ENCODE measurements around the gene ASCC1. TPM values are rescaled to one million over a fixed set of nuclear protein-coding genes. Genes with fewer than 3 reads are reported as not detected.

The ASCC1 gene
- polyA plus RNA-seq, 2 of the 4 experiments (the other 2 are of a cell fraction) = 56.5 to 82.3 TPM

DNA sequence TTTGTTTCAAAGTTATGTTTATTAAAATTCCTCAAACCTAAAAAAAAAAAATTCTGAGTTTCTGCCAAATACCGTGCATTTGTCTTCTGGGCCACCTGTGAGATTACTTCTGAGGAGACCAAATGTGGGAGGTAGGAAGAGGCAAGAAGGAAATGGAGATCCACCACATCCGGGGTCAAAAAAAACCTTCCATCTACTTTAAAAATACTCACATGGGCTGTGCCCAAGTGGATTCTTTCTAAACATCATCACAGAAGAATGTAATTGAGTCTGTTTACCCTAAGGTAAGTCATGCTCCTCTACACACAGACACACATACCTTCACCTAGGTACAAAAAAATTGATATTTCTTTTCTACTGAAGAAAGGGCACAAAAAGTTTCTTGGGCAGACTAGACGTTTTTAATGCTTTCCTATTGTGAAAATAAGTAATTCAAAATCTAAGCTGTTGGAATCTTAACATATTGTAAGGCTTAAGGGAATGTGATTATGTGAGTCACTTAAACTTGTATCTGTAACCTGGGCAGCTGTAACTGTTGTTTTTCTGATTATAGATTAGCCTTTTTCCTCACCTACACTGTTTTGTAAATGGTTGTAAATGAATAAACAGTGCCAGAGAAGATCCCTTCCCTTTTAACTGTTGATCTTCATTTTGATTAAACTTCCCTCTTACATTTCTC lies 108.6 kb downstream of the ASCC1 start:
- CTCF ChIA-PET = interaction anchor here (1.1 to 2.2 kb wide), 4 partner anchors 14 to 59 kb away, joined by 3 to 9 read pairs (median 4); no protein-coding TSS in a partner anchor
- peak; percentile 47 to 68; a peak in 4 of 6 replicates for ATAC-seq
- peak; percentile 17 to 32 for DNase-seq (ENCODE audit: low read depth in 1 of 2, low spot score in 1 of 2)
- peaks cover 24% of the 10 kb centered on the region for H3K4me1 ChIP-seq
- WGBS (ENCODE audit: missing lambda C conversion rate) = 24% methylated on average over 3 of the region's 3 CpGs
- FAIRE-seq = no peak
- POLR2A ChIA-PET = no interaction called here
- no peak overlapping the region for H3K4me3 ChIP-seq
- H3K4me2 ChIP-seq = peak overlapping the region; percentile 47
- H3K27ac ChIP-seq = peak overlapping the region in 1 of 2 experiments; percentile 24; a peak in 2 of 6 replicates
- TF ChIP-seq RARB (CRISPR knock-in tag; IDR thresholded peaks at IDR 0.05) (no peak), NFE2L2 (conservative IDR thresholded peaks at IDR 0.05; ENCODE audit: low read length) (no peak), MAZ (IDR thresholded peaks at IDR 0.05; ENCODE audit: borderline replicate concordance, low read depth, low read length) (no peak), GATA3 (IDR thresholded peaks at IDR 0.05; ENCODE audit: borderline replicate concordance) (peak; percentile 15; the same call in 1 of the 2 replicates), ZSCAN20 (CRISPR knock-in tag; IDR thresholded peaks at IDR 0.05) (no peak), CHD2 (IDR thresholded peaks at IDR 0.05; ENCODE audit: low read length, partially characterized antibody) (no peak), NPAS2 (CRISPR knock-in tag; IDR thresholded peaks at IDR 0.05; ENCODE audit: borderline replicate concordance) (no peak), FOXS1 (CRISPR knock-in tag; IDR thresholded peaks at IDR 0.05) (peak; percentile 14; the same call in 1 of the 2 replicates)
- TF ChIP-seq, protein P1, sequence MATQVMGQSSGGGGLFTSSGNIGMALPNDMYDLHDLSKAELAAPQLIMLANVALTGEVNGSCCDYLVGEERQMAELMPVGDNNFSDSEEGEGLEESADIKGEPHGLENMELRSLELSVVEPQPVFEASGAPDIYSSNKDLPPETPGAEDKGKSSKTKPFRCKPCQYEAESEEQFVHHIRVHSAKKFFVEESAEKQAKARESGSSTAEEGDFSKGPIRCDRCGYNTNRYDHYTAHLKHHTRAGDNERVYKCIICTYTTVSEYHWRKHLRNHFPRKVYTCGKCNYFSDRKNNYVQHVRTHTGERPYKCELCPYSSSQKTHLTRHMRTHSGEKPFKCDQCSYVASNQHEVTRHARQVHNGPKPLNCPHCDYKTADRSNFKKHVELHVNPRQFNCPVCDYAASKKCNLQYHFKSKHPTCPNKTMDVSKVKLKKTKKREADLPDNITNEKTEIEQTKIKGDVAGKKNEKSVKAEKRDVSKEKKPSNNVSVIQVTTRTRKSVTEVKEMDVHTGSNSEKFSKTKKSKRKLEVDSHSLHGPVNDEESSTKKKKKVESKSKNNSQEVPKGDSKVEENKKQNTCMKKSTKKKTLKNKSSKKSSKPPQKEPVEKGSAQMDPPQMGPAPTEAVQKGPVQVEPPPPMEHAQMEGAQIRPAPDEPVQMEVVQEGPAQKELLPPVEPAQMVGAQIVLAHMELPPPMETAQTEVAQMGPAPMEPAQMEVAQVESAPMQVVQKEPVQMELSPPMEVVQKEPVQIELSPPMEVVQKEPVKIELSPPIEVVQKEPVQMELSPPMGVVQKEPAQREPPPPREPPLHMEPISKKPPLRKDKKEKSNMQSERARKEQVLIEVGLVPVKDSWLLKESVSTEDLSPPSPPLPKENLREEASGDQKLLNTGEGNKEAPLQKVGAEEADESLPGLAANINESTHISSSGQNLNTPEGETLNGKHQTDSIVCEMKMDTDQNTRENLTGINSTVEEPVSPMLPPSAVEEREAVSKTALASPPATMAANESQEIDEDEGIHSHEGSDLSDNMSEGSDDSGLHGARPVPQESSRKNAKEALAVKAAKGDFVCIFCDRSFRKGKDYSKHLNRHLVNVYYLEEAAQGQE (IDR thresholded peaks at IDR 0.05) = no peak
- H3K9me3 ChIP-seq = no peaks in the 10 kb centered on the region

DNA sequence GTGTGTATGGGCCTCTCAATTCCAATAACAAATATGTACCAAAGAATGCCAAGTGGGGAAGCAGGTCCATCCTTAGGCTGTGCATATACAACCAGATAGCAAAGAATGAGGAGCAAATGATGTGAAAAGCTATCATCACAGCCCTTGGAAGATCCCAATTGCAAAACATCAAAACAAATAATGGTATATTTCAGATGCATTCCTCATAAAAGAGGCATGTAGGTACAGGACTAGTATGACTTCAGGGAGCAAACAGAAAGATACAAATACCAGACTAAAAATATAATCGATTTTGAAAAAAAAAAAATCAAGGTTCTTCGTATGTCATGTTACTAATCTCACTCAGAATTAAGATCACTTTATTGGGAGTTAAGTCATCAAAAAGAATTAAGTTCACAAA lies 109.2 kb downstream of the ASCC1 start:
- no peak for ATAC-seq
- Histone ChIP-seq H3K27ac (peak overlapping the region in 1 of 2 experiments; percentile 7; a peak in 1 of 6 replicates), H3K4me1 (peaks cover 24% of the 10 kb centered on the region), H3K4me3 (no peak overlapping the region), H3K4me2 (peak overlapping the region; percentile 47; the same call in 2 of the 3 replicates), H3K9me3 (no peaks in the 10 kb centered on the region)
- TF ChIP-seq MAFK (IDR thresholded peaks at IDR 0.05; ENCODE audit: partially characterized antibody) = no peak
- no peak for TF ChIP-seq NFE2L2 (conservative IDR thresholded peaks at IDR 0.05; ENCODE audit: low read length)
- TF ChIP-seq, protein P2, sequence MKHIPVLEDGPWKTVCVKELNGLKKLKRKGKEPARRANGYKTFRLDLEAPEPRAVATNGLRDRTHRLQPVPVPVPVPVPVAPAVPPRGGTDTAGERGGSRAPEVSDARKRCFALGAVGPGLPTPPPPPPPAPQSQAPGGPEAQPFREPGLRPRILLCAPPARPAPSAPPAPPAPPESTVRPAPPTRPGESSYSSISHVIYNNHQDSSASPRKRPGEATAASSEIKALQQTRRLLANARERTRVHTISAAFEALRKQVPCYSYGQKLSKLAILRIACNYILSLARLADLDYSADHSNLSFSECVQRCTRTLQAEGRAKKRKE (CRISPR knock-in tag; IDR thresholded peaks at IDR 0.05; ENCODE audit: low read depth) = no peak
- TF ChIP-seq POLR2A (IDR thresholded peaks at IDR 0.05; ENCODE audit: low read length) = no peak
- TF ChIP-seq, protein P3, sequence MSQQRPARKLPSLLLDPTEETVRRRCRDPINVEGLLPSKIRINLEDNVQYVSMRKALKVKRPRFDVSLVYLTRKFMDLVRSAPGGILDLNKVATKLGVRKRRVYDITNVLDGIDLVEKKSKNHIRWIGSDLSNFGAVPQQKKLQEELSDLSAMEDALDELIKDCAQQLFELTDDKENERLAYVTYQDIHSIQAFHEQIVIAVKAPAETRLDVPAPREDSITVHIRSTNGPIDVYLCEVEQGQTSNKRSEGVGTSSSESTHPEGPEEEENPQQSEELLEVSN (IDR thresholded peaks at IDR 0.05; ENCODE audit: borderline replicate concordance, low read depth) = no peak
- no peak for TF ChIP-seq TP53 (CRISPR knock-in tag; IDR thresholded peaks at IDR 0.05)
- no peak for DNase-seq (ENCODE audit: low read depth in 1 of 2, low spot score in 1 of 2)
- WGBS (ENCODE audit: missing lambda C conversion rate) = 70% methylated on average over 2 of the region's 2 CpGs
- ChIA-PET POLR2A (no interaction called here), CTCF (interaction anchor here (1.0 kb wide), 1 partner anchor 50 kb away, joined by 3 read pairs; no protein-coding TSS in a partner anchor)
- no peak for FAIRE-seq

DNA sequence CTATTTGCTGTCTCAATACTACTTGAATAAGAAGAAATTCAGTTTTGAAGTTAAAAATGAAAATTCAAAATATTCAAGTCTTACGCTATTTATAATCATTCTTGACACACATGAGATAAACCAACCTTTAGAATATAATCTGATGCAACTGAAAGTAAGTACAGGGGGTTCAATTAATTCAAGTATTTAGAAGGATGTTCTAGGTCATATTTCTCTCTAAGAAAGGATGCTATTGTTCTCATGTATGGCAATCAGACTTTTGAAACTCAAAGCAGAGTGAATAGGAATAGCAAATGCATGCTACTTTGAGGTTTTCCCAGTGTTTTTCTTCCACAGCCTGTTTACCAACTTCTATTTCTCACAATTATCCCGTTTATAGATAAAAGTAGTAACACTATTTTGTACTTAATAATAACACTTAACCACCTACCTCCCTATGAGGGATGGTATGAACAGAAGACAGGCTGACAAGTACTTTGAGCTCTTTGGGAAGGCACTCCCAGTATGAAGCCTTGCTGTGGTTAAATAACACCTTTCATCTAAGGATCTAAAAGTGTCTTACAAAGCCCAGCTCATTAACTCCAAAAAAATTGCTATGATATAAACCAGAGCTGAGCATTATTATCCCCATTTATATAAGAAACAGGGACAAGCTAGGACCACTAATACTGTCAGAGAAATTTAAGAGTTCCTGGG lies 109.8 kb downstream of the ASCC1 start:
- no peak overlapping the region for H3K4me3 ChIP-seq
- H3K9me3 ChIP-seq = no peaks in the 10 kb centered on the region
- WGBS (ENCODE audit: missing lambda C conversion rate) = 87% methylated on average over 2 of the region's 2 CpGs
- H3K27ac ChIP-seq = peak overlapping the region in 1 of 2 experiments; percentile 7; a peak in 1 of 6 replicates
- no peak overlapping the region for H3K4me2 ChIP-seq
- POLR2A ChIA-PET = no interaction called here
- CTCF ChIA-PET = interaction anchor here (0.6 to 1.0 kb wide), 2 partner anchors 51 to 57 kb away, joined by 3 to 4 read pairs; no protein-coding TSS in a partner anchor
- FAIRE-seq (no peak), DNase-seq (ENCODE audit: low read depth in 1 of 2, low spot score in 1 of 2) (no peak), ATAC-seq (no peak)
- H3K4me1 ChIP-seq = peaks cover 24% of the 10 kb centered on the region
- TF ChIP-seq RNF2 (IDR thresholded peaks at IDR 0.05; ENCODE audit: borderline replicate concordance, low read depth) = no peak
- no peak for TF ChIP-seq KDM1A (IDR thresholded peaks at IDR 0.05; ENCODE audit: low read depth)
- no peak for TF ChIP-seq HDAC2 (IDR thresholded peaks at IDR 0.05)
- TF ChIP-seq CHD4 (IDR thresholded peaks at IDR 0.05; ENCODE audit: borderline replicate concordance) = no peak
